DND-41 (cell line): ENCODE data around the gene IL37.

Experiments used
- EZH2 ChIP-seq: IDR thresholded peaks from 3 replicates; pipeline ENCODE4 v1.6.1; 2012; ENCODE audit warnings: borderline replicate concordance, low read depth, mild to moderate bottlenecking, moderate library complexity, low read length, inconsistent platforms; ENCODE audit not compliant: severe bottlenecking
- TF ChIP-seq, protein P1 (sequence below): IDR thresholded peaks from 2 replicates; pipeline ENCODE4 v1.5.1; 2012; ENCODE audit warnings: borderline replicate concordance, low read length, moderate library complexity, mild to moderate bottlenecking; ENCODE audit not compliant: poor library complexity, severe bottlenecking; ENCODE audit errors: extremely low read depth

GRCh38 chr2:112918256-112918655, 7.3 kb downstream of the IL37 start:
- TF ChIP-seq, protein P1, sequence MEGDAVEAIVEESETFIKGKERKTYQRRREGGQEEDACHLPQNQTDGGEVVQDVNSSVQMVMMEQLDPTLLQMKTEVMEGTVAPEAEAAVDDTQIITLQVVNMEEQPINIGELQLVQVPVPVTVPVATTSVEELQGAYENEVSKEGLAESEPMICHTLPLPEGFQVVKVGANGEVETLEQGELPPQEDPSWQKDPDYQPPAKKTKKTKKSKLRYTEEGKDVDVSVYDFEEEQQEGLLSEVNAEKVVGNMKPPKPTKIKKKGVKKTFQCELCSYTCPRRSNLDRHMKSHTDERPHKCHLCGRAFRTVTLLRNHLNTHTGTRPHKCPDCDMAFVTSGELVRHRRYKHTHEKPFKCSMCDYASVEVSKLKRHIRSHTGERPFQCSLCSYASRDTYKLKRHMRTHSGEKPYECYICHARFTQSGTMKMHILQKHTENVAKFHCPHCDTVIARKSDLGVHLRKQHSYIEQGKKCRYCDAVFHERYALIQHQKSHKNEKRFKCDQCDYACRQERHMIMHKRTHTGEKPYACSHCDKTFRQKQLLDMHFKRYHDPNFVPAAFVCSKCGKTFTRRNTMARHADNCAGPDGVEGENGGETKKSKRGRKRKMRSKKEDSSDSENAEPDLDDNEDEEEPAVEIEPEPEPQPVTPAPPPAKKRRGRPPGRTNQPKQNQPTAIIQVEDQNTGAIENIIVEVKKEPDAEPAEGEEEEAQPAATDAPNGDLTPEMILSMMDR: no peak
- no peak for TF ChIP-seq EZH2
